Measurements from ENCODE around the gene DIO3. TPM values are rescaled to one million over a fixed set of nuclear protein-coding genes. Genes with fewer than 3 reads are reported as not detected.
"Not testable (repeated sequence)": the region's sequence is repeated elsewhere in the genome, so short reads cannot be mapped to it uniquely, and the experiment has no call there.

Gene DIO3
- total RNA-seq, 1 experiment from 2014 or later = not detected

- no peak for TF ChIP-seq CTCF (conservative IDR thresholded peaks at IDR 0.05)
- H3K23me2 ChIP-seq (ENCODE audit: insufficient read length, low read depth, low read length, poor library complexity, severe bottlenecking) = no peaks in the 10 kb centered on the region
- H4K91ac ChIP-seq (ENCODE audit: insufficient read length, low read depth, low read length) = no peak overlapping the region
- H3K9me3 Mint-ChIP-seq = peaks cover 0 to 3% of the 10 kb centered on the region in 2 experiments; a peak in 2 of 5 replicates
- peaks cover 78% of the 10 kb centered on the region for H3K27me3 Mint-ChIP-seq (ENCODE audit: low read depth)
- peaks cover 20% of the 10 kb centered on the region; the same call in 1 of the 2 replicates for H3K27me3 ChIP-seq (ENCODE audit: insufficient read depth, low read length)
- no peak overlapping the region for H2AK5ac ChIP-seq (ENCODE audit: insufficient read length, low read length)
- H3K36me3 Mint-ChIP-seq (ENCODE audit: insufficient read depth in 1 of 3, low read depth in 3 of 3) = no peaks in the 10 kb centered on the region; a peak in 1 of 7 replicates
- no peaks in the 10 kb centered on the region for H4K20me1 ChIP-seq (ENCODE audit: control insufficient read depth, insufficient read depth, insufficient read length)
- no peak overlapping the region for H3K56ac ChIP-seq (ENCODE audit: insufficient read length, low read depth, low read length)
- no peaks in the 10 kb centered on the region for H3K4me1 Mint-ChIP-seq
- H4K8ac ChIP-seq (replicated peaks; ENCODE audit: insufficient read length, low read depth, low read length) = no peak overlapping the region
- H2BK20ac ChIP-seq (ENCODE audit: low read depth, low read length, poor library complexity, severe bottlenecking) = no peak overlapping the region
- H4K5ac ChIP-seq (ENCODE audit: insufficient read length, low read depth, low read length) = no peak overlapping the region
- H3K4me2 ChIP-seq (ENCODE audit: insufficient read depth, insufficient read length, low read length) = no peak overlapping the region
- H2BK15ac ChIP-seq (ENCODE audit: low read depth, low read length) = no peak overlapping the region
- no peaks in the 10 kb centered on the region for H3K4me1 ChIP-seq (ENCODE audit: insufficient read depth, low read length)
- H3K4me3 Mint-ChIP-seq = no peak overlapping the region
- H3K18ac ChIP-seq (ENCODE audit: insufficient read length, low read depth, low read length) = no peak overlapping the region
- no peaks in the 10 kb centered on the region for H3K9me3 ChIP-seq (ENCODE audit: control insufficient read depth, low read depth, low read length)
- H3K14ac ChIP-seq (ENCODE audit: insufficient read depth, low read length) = no peak overlapping the region
- H3K27ac Mint-ChIP-seq = no peak overlapping the region
- H3K27ac ChIP-seq (ENCODE audit: insufficient read length, low read depth, low read length) = no peak overlapping the region
- H3K23ac ChIP-seq (ENCODE audit: insufficient read length, low read depth, low read length) = no peak overlapping the region
- H2BK5ac ChIP-seq (ENCODE audit: insufficient read length, low read length) = no peak overlapping the region
- H3K9ac ChIP-seq (ENCODE audit: extremely low read depth, insufficient read length, low read length) = no peak overlapping the region
- H3T11ph ChIP-seq (ENCODE audit: low read length) = no peak overlapping the region
- no peak for DNase-seq
- H2BK12ac ChIP-seq (ENCODE audit: insufficient read length, low read depth, low read length) = no peak overlapping the region
- no peak overlapping the region for H2AFZ ChIP-seq (ENCODE audit: low read length)
- no CpG with 5 or more reads among the region's 5 CpGs for WGBS (ENCODE audit: extremely low coverage, insufficient read length, low lambda C conversion rate)
- no peak overlapping the region for H3K4ac ChIP-seq (ENCODE audit: low read depth, low read length)
- H3K79me1 ChIP-seq (ENCODE audit: insufficient read depth, low read depth, low read length, poor library complexity, severe bottlenecking) = no peaks in the 10 kb centered on the region
- no peak overlapping the region for H2BK120ac ChIP-seq (ENCODE audit: low read depth, low read length, poor library complexity, severe bottlenecking)
- no peaks in the 10 kb centered on the region for H3K79me2 ChIP-seq (ENCODE audit: insufficient read depth, low read length)
Observed at GRCh38 chr14:101571004-101571403, 9.7 kb downstream of the DIO3 start.

- not testable (repeated sequence) for H4K20me1 ChIP-seq (ENCODE audit: control insufficient read depth, insufficient read depth, insufficient read length); H3K79me1 ChIP-seq (ENCODE audit: insufficient read depth, low read depth, low read length, poor library complexity, severe bottlenecking); H2BK120ac ChIP-seq (ENCODE audit: low read depth, low read length, poor library complexity, severe bottlenecking); H4K5ac ChIP-seq (ENCODE audit: insufficient read length, low read depth, low read length); H4K8ac ChIP-seq (replicated peaks; ENCODE audit: insufficient read length, low read depth, low read length); H3K23me2 ChIP-seq (ENCODE audit: insufficient read length, low read depth, low read length, poor library complexity, severe bottlenecking); H3K23ac ChIP-seq (ENCODE audit: insufficient read length, low read depth, low read length); H3T11ph ChIP-seq (ENCODE audit: low read length); H3K9me3 ChIP-seq (ENCODE audit: control insufficient read depth, low read depth, low read length); H2AK5ac ChIP-seq (ENCODE audit: insufficient read length, low read length); H3K36me3 Mint-ChIP-seq (ENCODE audit: insufficient read depth in 1 of 3, low read depth in 3 of 3); H3K14ac ChIP-seq (ENCODE audit: insufficient read depth, low read length); H3K18ac ChIP-seq (ENCODE audit: insufficient read length, low read depth, low read length); H3K27ac Mint-ChIP-seq; H3K4me1 Mint-ChIP-seq; H2BK20ac ChIP-seq (ENCODE audit: low read depth, low read length, poor library complexity, severe bottlenecking); H3K27ac ChIP-seq (ENCODE audit: insufficient read length, low read depth, low read length); H3K4me1 ChIP-seq (ENCODE audit: insufficient read depth, low read length); H3K9ac ChIP-seq (ENCODE audit: extremely low read depth, insufficient read length, low read length); H2BK5ac ChIP-seq (ENCODE audit: insufficient read length, low read length); DNase-seq; H3K79me2 ChIP-seq (ENCODE audit: insufficient read depth, low read length); H4K91ac ChIP-seq (ENCODE audit: insufficient read length, low read depth, low read length); H3K27me3 ChIP-seq (ENCODE audit: insufficient read depth, low read length); H2BK12ac ChIP-seq (ENCODE audit: insufficient read length, low read depth, low read length); H3K4ac ChIP-seq (ENCODE audit: low read depth, low read length); H3K56ac ChIP-seq (ENCODE audit: insufficient read length, low read depth, low read length); H3K9me3 Mint-ChIP-seq; H2AFZ ChIP-seq (ENCODE audit: low read length); H3K4me3 Mint-ChIP-seq; H3K4me2 ChIP-seq (ENCODE audit: insufficient read depth, insufficient read length, low read length); H2BK15ac ChIP-seq (ENCODE audit: low read depth, low read length)
- WGBS (ENCODE audit: extremely low coverage, insufficient read length, low lambda C conversion rate) = no CpG with 5 or more reads among the region's 6 CpGs
- peaks cover 63% of the 10 kb centered on the region for H3K27me3 Mint-ChIP-seq (ENCODE audit: low read depth)
Observed at GRCh38 chr14:101572526-101572925, 11.2 kb downstream of the DIO3 start.

Measured in H9 (cell line).